Gastrocnemius medialis (tissue), 4 donors: Measurements from ENCODE around the gene PRR5. TPM values are rescaled to one million over a fixed set of nuclear protein-coding genes. Genes with fewer than 3 reads are reported as not detected.
"Not testable (repeated sequence)": the region's sequence is repeated elsewhere in the genome, so short reads cannot be mapped to it uniquely, and the experiment has no call there.

ENCODE experiments used
- ATAC-seq, 2 donors: fragments of 150-250 bp; one replicate each; pipeline ENCODE4 v1.9.1; 2016
- DNase-seq, 2 donors: peaks; one replicate each; pipeline ENCODE4 v3.0.0-alpha.2; 2019
- H3K27ac ChIP-seq, 4 donors: fragments of 200-600 bp; sonication (generic); 1 replicate in 1 of 4; 2 replicates in 3 of 4; pipeline ENCODE4 v1.5.1; 2016 to 2018; ENCODE audit warnings: mild to moderate bottlenecking in 2 of 4, moderate library complexity in 1 of 4
- H3K27me3 ChIP-seq, 3 donors: fragments of 200-600 bp; sonication (generic) in 2 of 3; 1 replicate in 1 of 3; 2 replicates in 2 of 3; pipeline versions ENCODE4 v1.5.1 to v1.6.0; 2016 to 2019; ENCODE audit warnings: mild to moderate bottlenecking in 1 of 3, moderate library complexity in 1 of 3
- H3K36me3 ChIP-seq, 2 donors: fragments of 200-600 bp; sonication (generic) in 1 of 2; one replicate each; pipeline ENCODE4 v1.5.1; 2017 to 2018
- H3K4me1 ChIP-seq, 2 donors: fragments of 200-600 bp; sonication (generic) in 1 of 2; one replicate each; pipeline ENCODE4 v1.5.1; 2016 to 2017; ENCODE audit warnings: mild to moderate bottlenecking in 2 of 2
- H3K4me3 ChIP-seq, 4 donors: fragments of 200-600 bp; sonication (generic) in 3 of 4; 1 replicate in 1 of 4; 2 replicates in 3 of 4; pipeline ENCODE4 v1.5.1; 2016 to 2019; ENCODE audit warnings: mild to moderate bottlenecking in 2 of 4
- H3K9me3 ChIP-seq, 3 donors: fragments of 200-600 bp; sonication (generic) in 2 of 3; 1 replicate in 1 of 3; 2 replicates in 2 of 3; pipeline ENCODE4 v1.5.1; 2016 to 2019
- POLR2A ChIP-seq, 2 donors: fragments of 450-650 bp; IDR thresholded peaks; one replicate each; pipeline ENCODE4 v1.6.1; 2017; ENCODE audit warnings: antibody characterized with exemption in 2 of 2, mild to moderate bottlenecking in 2 of 2, moderate library complexity in 2 of 2
- in situ Hi-C, 4 donors: fragments of 200-750 bp; cut with MboI; loops; one replicate each; pipeline versions ENCODE4 v1.15.0 to v1.8.0; 2017; ENCODE audit warnings: low sequenced_read_pairs in 4 of 4
- intact Hi-C: fragments of 100-400 bp; cut with DNase I; formaldehyde crosslinking; loops from one replicate; pipeline ENCODE4 v1.15.1; 2023; ENCODE audit warnings: low total_unique reads
- total RNA-seq, 4 donors: library from RNA; depleted of rRNA; stranded (reverse); fragments of >200 nt; gene quantifications; one replicate each; pipeline versions ENCODE4 v1.1.0 to v1.2.3, GENCODE V29; 2016
- TF ChIP-seq, protein P1 (sequence below), 5 experiments: fragments of 450-650 bp in 3 of 5; fragments of 200-600 bp in 2 of 5; sonication (generic) in 2 of 5; IDR thresholded peaks in 4 of 5; conservative IDR thresholded peaks in 1 of 5; 1 replicate in 4 of 5; 2 replicates in 1 of 5; pipeline ENCODE4 v1.5.1; 2016 to 2019; ENCODE audit warnings: antibody characterized with exemption in 5 of 5, mild to moderate bottlenecking in 3 of 5, moderate library complexity in 3 of 5

PRR5 gene
- total RNA-seq, 4 donors from 2014 or later, result 0.34 to 15.2 (median 1.3) TPM

DNA sequence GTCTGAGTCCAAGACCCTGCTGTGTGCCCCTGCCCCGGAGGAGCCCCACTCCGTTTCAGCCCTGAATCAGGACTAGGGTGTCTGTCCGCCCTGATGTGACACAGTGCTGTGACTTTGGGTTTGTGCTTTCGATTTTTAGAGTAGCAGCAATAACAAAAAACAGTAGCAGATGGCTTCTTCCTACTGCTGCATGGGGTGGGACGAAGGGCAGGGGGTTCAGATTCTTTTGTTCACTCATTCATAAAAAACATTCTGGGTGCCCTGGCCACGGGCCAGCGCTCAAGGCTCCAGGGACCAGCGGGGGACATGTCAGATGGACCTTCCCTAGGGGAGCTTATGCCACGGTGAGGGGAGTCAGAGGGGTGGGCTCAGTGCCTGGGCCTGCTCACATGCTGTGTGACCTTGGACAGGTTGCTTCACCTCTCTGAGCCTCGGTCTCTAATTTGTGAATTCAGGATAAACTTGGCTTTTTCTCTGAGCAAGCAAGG, 24.6 kb upstream of the PRR5 start:
- no peaks in the 10 kb centered on the region for H3K36me3 ChIP-seq
- H3K27ac ChIP-seq, result no peak overlapping the region
- DNase-seq (no peak), ATAC-seq (no peak)
- H3K4me1 ChIP-seq, result no peaks in the 10 kb centered on the region
- H3K9me3 ChIP-seq, result no peaks in the 10 kb centered on the region
- H3K4me3 ChIP-seq, result no peak overlapping the region
- TF ChIP-seq, protein P1, sequence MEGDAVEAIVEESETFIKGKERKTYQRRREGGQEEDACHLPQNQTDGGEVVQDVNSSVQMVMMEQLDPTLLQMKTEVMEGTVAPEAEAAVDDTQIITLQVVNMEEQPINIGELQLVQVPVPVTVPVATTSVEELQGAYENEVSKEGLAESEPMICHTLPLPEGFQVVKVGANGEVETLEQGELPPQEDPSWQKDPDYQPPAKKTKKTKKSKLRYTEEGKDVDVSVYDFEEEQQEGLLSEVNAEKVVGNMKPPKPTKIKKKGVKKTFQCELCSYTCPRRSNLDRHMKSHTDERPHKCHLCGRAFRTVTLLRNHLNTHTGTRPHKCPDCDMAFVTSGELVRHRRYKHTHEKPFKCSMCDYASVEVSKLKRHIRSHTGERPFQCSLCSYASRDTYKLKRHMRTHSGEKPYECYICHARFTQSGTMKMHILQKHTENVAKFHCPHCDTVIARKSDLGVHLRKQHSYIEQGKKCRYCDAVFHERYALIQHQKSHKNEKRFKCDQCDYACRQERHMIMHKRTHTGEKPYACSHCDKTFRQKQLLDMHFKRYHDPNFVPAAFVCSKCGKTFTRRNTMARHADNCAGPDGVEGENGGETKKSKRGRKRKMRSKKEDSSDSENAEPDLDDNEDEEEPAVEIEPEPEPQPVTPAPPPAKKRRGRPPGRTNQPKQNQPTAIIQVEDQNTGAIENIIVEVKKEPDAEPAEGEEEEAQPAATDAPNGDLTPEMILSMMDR (IDR thresholded peaks at IDR 0.05 in 4 of 5, conservative IDR thresholded peaks at IDR 0.05 in 1 of 5), result no peak
- TF ChIP-seq POLR2A (IDR thresholded peaks at IDR 0.05), result no peak
- no peaks in the 10 kb centered on the region for H3K27me3 ChIP-seq
- intact Hi-C loops, result no loop called here
- in situ Hi-C loops, result no loop called here

DNA sequence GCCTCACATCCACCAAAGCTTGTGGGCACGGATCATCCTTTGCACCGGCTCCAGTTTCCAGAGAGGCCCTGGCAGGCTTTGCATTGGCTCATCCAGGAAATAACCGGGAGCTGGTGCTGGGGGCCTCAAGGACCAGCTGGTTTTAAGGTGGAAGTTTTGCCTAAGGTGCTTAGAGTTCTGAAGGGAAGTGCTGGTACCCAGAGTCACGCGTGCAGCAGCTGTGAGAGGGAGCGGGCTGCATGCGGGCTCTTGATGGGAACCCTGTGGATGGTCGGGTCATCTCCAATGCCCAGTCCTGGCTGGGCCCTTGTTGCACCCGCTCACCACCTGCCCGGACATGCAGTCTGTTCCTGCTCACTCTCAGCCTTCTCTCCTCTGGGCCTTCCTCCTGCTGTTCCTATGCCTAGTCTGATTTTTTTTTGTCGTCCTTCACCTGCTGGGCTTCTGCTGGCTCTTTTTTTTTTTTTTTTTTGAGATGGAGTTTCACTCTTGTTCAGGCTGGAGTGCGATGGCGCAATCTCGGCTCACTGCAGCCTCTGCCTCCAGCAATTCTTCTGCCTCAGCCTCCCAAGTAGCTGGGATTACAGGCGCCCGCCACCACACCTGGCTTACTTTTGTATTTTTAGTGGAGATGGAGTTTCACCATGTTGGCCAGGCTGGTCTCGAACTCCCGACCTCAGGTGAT, 24.0 kb upstream of the PRR5 start:
- ATAC-seq (no peak), DNase-seq (no peak)
- H3K27me3 ChIP-seq, result no peaks in the 10 kb centered on the region
- no peaks in the 10 kb centered on the region for H3K9me3 ChIP-seq
- intact Hi-C loops (no loop called here), in situ Hi-C loops (no loop called here)
- H3K4me3 ChIP-seq, result no peak overlapping the region
- no peaks in the 10 kb centered on the region for H3K36me3 ChIP-seq
- TF ChIP-seq, protein P1 (IDR thresholded peaks at IDR 0.05 in 4 of 5, conservative IDR thresholded peaks at IDR 0.05 in 1 of 5), result no peak
- TF ChIP-seq POLR2A (IDR thresholded peaks at IDR 0.05), result no peak
- H3K27ac ChIP-seq, result no peak overlapping the region
- H3K4me1 ChIP-seq, result no peaks in the 10 kb centered on the region

DNA sequence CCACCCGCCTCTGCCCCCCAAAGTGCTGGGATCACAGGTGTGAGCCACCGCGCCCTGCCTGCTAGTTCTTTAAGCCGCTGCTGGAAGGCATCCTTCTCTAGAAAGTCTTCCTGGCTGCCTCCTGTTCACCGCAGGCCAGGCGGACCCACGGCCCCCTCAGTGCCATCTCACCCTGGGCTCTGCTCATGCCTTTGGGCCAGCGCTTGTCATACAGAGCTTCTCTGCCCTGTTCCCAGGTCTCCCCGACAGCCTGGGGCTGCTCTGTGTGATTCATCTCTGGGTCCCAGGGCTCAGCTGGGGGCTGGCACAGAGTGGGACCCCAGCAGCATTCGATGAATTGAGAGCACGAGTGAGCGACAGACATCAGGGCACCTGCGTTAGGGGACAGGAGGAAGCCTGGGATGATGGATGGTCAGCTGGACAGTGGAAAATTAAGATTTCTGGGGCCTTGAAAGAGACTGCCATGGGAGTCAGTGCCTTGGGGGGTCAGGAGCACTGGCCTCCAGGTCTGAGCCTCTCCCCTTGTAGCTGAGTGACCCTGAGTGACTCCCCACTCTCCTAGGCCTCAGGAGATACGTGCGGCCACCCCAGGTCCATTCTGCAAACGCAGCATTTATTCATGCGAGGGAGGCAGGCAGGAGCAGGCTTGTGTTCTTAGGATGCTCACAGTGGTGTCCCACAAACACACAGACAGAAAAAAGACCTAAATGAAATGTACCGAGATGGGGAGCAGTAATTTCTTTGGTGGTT, 23.3 kb upstream of the PRR5 start:
- in situ Hi-C loops, result no loop called here
- H3K27me3 ChIP-seq, result no peaks in the 10 kb centered on the region
- TF ChIP-seq POLR2A (IDR thresholded peaks at IDR 0.05), result no peak
- TF ChIP-seq, protein P1 (IDR thresholded peaks at IDR 0.05 in 4 of 5, conservative IDR thresholded peaks at IDR 0.05 in 1 of 5), result no peak
- intact Hi-C loops, result no loop called here
- H3K36me3 ChIP-seq, result no peaks in the 10 kb centered on the region
- DNase-seq, result no peak
- ATAC-seq, result no peak
- H3K4me3 ChIP-seq, result no peak overlapping the region
- no peaks in the 10 kb centered on the region for H3K4me1 ChIP-seq
- no peaks in the 10 kb centered on the region for H3K9me3 ChIP-seq
- H3K27ac ChIP-seq, result no peak overlapping the region

DNA sequence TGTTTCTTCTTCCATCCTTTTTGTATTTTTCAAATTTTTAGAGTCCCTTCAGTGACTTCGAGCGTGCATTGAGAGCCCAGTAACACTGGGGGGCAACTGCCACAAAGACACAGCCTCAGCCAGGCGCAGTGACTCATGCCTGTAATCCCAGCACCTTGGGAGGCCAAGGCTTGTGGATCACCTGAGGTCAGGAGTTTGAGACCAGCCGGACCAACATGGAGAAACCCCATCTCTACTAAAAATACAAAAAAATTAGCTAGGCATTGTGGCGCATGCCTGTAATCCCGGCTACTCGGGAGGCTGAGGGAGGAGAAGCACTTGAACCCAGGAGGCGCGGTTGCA, 22.7 kb upstream of the PRR5 start:
- DNase-seq, ATAC-seq, intact Hi-C loops: not testable (repeated sequence)

DNA sequence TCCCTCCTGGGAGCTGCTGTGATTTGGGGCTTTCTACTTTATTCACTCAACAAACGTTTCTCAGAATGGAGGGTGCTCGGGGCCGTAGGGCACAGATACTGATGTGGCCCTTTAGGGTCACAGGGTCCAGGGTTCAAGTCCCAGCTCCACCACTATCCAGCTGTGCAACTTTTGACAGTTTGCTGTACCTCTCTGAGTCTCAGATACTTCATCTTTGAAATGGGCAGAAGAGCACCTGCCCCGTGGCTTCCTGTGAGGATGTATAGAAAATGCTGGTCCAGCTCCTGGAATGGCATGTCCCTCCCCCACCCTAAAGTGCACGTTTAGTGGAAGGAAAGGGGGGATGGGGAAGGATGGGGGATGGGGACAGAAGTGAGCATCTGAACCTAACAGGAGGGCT, 21.9 kb upstream of the PRR5 start:
- DNase-seq (no peak), ATAC-seq (no peak)
- Histone ChIP-seq H3K36me3 (no peaks in the 10 kb centered on the region), H3K27ac (no peak overlapping the region), H3K4me1 (peaks cover 3 to 6% of the 10 kb centered on the region in 2 donors), H3K4me3 (no peak overlapping the region), H3K9me3 (no peaks in the 10 kb centered on the region), H3K27me3 (no peaks in the 10 kb centered on the region)
- TF ChIP-seq POLR2A (IDR thresholded peaks at IDR 0.05), result no peak
- TF ChIP-seq, protein P1 (IDR thresholded peaks at IDR 0.05 in 4 of 5, conservative IDR thresholded peaks at IDR 0.05 in 1 of 5), result no peak
- intact Hi-C loops (no loop called here), in situ Hi-C loops (no loop called here)

More for the DNA sequence above, 22.7 kb upstream of the PRR5 start:
- H3K9me3 ChIP-seq, H3K4me1 ChIP-seq, H3K4me3 ChIP-seq, H3K27me3 ChIP-seq, in situ Hi-C loops, H3K36me3 ChIP-seq, H3K27ac ChIP-seq: not testable (repeated sequence)
